ENCODE data around the gene ACTA1.
"Not testable (repeated sequence)": the region's sequence is repeated elsewhere in the genome, so short reads cannot be mapped to it uniquely, and the experiment has no call there.

The ACTA1 gene

GRCh38 chr1:229434005-229434640 lies at the start of gene ACTA1:
Gene ACTA1 (minus strand): TSS chr1:229434094. CDS start chr1:229433115, 979 bp downstream.
- DNase-seq (ENCODE audit: low spot score): no peak

GRCh38 chr1:229482511-229482910 lies 48.6 kb upstream of the ACTA1 start:
- no peak for DNase-seq (ENCODE audit: low spot score)

- no peak for DNase-seq (ENCODE audit: low spot score)
Measured at GRCh38 chr1:229480495-229480894, 46.6 kb upstream of the ACTA1 start.

- no peak for DNase-seq (ENCODE audit: low spot score)
Measured at GRCh38 chr1:229479660-229480399, 45.9 kb upstream of the ACTA1 start.

GRCh38 chr1:229478852-229479251 lies 45.0 kb upstream of the ACTA1 start:
- no peak for DNase-seq (ENCODE audit: low spot score)

- not testable (repeated sequence) for DNase-seq (ENCODE audit: low spot score)
Measured at GRCh38 chr1:229475859-229476258, 42.0 kb upstream of the ACTA1 start.

GRCh38 chr1:229474509-229474908 lies 40.6 kb upstream of the ACTA1 start:
- no peak for DNase-seq (ENCODE audit: low spot score)

- no peak for DNase-seq (ENCODE audit: low spot score)
Measured at GRCh38 chr1:229471175-229471574, 37.3 kb upstream of the ACTA1 start.

GRCh38 chr1:229470406-229471043 lies 36.6 kb upstream of the ACTA1 start:
- DNase-seq (ENCODE audit: low spot score): no peak

- no peak for DNase-seq (ENCODE audit: low spot score)
Measured at GRCh38 chr1:229466887-229467286, 33.0 kb upstream of the ACTA1 start.

- no peak for DNase-seq (ENCODE audit: low spot score)
Measured at GRCh38 chr1:229464672-229465071, 30.8 kb upstream of the ACTA1 start.

GRCh38 chr1:229461032-229461668 lies 27.3 kb upstream of the ACTA1 start:
- no peak for DNase-seq (ENCODE audit: low spot score)

GRCh38 chr1:229459815-229460214 lies 25.9 kb upstream of the ACTA1 start:
- DNase-seq (ENCODE audit: low spot score): no peak

- DNase-seq (ENCODE audit: low spot score): no peak
Measured at GRCh38 chr1:229457436-229457835, 23.5 kb upstream of the ACTA1 start.

GRCh38 chr1:229456016-229456415 lies 22.1 kb upstream of the ACTA1 start:
- DNase-seq (ENCODE audit: low spot score): no peak

- no peak for DNase-seq (ENCODE audit: low spot score)
Measured at GRCh38 chr1:229454056-229454455, 20.2 kb upstream of the ACTA1 start.

- no peak for DNase-seq (ENCODE audit: low spot score)
Measured at GRCh38 chr1:229452956-229453801, 19.3 kb upstream of the ACTA1 start.

- no peak for DNase-seq (ENCODE audit: low spot score)
Measured at GRCh38 chr1:229448845-229449244, 15.0 kb upstream of the ACTA1 start.

- DNase-seq (ENCODE audit: low spot score): no peak
Measured at GRCh38 chr1:229448354-229448753, 14.5 kb upstream of the ACTA1 start.

GRCh38 chr1:229447809-229448252 lies 13.9 kb upstream of the ACTA1 start:
- no peak for DNase-seq (ENCODE audit: low spot score)

GRCh38 chr1:229445828-229446227 lies 11.9 kb upstream of the ACTA1 start:
- no peak for DNase-seq (ENCODE audit: low spot score)
